ENCODE results near the gene BTD.

The BTD gene

GRCh38 chr3:15591928-15592327 lies 9.6 kb upstream of the BTD start:
- Histone ChIP-seq H2BK5ac (ENCODE audit: low read length) (no peak overlapping the region), H3K4me1 (ENCODE audit: control insufficient read depth in 2 of 2, insufficient read depth in 1 of 2, low read depth in 1 of 2, low read length in 2 of 2) (no peaks in the 10 kb centered on the region), H4K8ac (ENCODE audit: low read depth, low read length) (no peak overlapping the region), H3K79me1 (ENCODE audit: low read depth, low read length) (no peaks in the 10 kb centered on the region), H4K91ac (ENCODE audit: low read depth, low read length, poor library complexity) (no peak overlapping the region), H3K18ac (ENCODE audit: low read length) (no peak overlapping the region), H3K4me2 (ENCODE audit: insufficient read depth, low read length, poor library complexity, severe bottlenecking) (no peak overlapping the region), H3K27ac (replicated peaks; ENCODE audit: low read length) (no peak overlapping the region), H2BK12ac (ENCODE audit: low read length) (no peak overlapping the region), H2BK120ac (ENCODE audit: low read depth, low read length) (no peak overlapping the region), H3K4me3 (ENCODE audit: low read length in 2 of 2) (no peak overlapping the region), H2AFZ (ENCODE audit: low read length) (no peak overlapping the region), H3K36me3 (replicated peaks in 1 of 2; ENCODE audit: control insufficient read depth in 2 of 2, insufficient read depth in 2 of 2, low read length in 2 of 2) (peaks cover 3 to 62% of the 10 kb centered on the region in 2 donors), H3K9ac (ENCODE audit: low read depth, low read length, poor library complexity) (no peak overlapping the region), H3K4ac (ENCODE audit: low read length) (no peak overlapping the region), H3K23ac (ENCODE audit: low read depth, low read length, poor library complexity) (no peak overlapping the region), H3K9me3 (replicated peaks in 1 of 2; ENCODE audit: control insufficient read depth in 2 of 2, insufficient read depth in 1 of 2, low read depth in 1 of 2, low read length in 2 of 2) (no peaks in the 10 kb centered on the region), H3K14ac (ENCODE audit: low read length) (no peak overlapping the region), H2BK15ac (ENCODE audit: low read length) (no peak overlapping the region), H3K27me3 (ENCODE audit: control insufficient read depth in 3 of 3, insufficient read depth in 3 of 3, low read depth in 1 of 3, low read length in 3 of 3) (no peaks in the 10 kb centered on the region), H2AK5ac (ENCODE audit: low read depth, low read length) (no peak overlapping the region)
- DNase-seq (ENCODE audit: low spot score), result no peak
- WGBS, 2 donors (ENCODE audit: extremely low coverage in 2 of 2, insufficient read length in 2 of 2, insufficient replicate concordance in 1 of 2), result 96 to 100% methylated on average over 2 to 5 of the region's 21 CpGs

GRCh38 chr3:15592968-15593367 lies 8.6 kb upstream of the BTD start:
- no peak overlapping the region for H2BK15ac ChIP-seq (ENCODE audit: low read length)
- H3K4me1 ChIP-seq (ENCODE audit: control insufficient read depth in 2 of 2, insufficient read depth in 1 of 2, low read depth in 1 of 2, low read length in 2 of 2), result no peaks in the 10 kb centered on the region
- no peak overlapping the region for H2BK12ac ChIP-seq (ENCODE audit: low read length)
- peaks cover 5 to 66% of the 10 kb centered on the region in 2 donors for H3K36me3 ChIP-seq (replicated peaks in 1 of 2; ENCODE audit: control insufficient read depth in 2 of 2, insufficient read depth in 2 of 2, low read length in 2 of 2)
- no peak overlapping the region for H3K4ac ChIP-seq (ENCODE audit: low read length)
- DNase-seq (ENCODE audit: low spot score), result no peak
- no peaks in the 10 kb centered on the region for H3K27me3 ChIP-seq (ENCODE audit: control insufficient read depth in 3 of 3, insufficient read depth in 3 of 3, low read depth in 1 of 3, low read length in 3 of 3)
- H2AFZ ChIP-seq (ENCODE audit: low read length), result no peak overlapping the region
- no peak overlapping the region for H3K27ac ChIP-seq (replicated peaks; ENCODE audit: low read length)
- H4K8ac ChIP-seq (ENCODE audit: low read depth, low read length), result no peak overlapping the region
- no peaks in the 10 kb centered on the region for H3K9me3 ChIP-seq (replicated peaks in 1 of 2; ENCODE audit: control insufficient read depth in 2 of 2, insufficient read depth in 1 of 2, low read depth in 1 of 2, low read length in 2 of 2)
- no peak overlapping the region for H3K14ac ChIP-seq (ENCODE audit: low read length)
- no peak overlapping the region for H2BK120ac ChIP-seq (ENCODE audit: low read depth, low read length)
- H4K91ac ChIP-seq (ENCODE audit: low read depth, low read length, poor library complexity), result no peak overlapping the region
- H3K9ac ChIP-seq (ENCODE audit: low read depth, low read length, poor library complexity), result no peak overlapping the region
- no peak overlapping the region for H3K4me2 ChIP-seq (ENCODE audit: insufficient read depth, low read length, poor library complexity, severe bottlenecking)
- no peak overlapping the region for H3K4me3 ChIP-seq (ENCODE audit: low read length in 2 of 2)
- no peak overlapping the region for H2BK5ac ChIP-seq (ENCODE audit: low read length)
- H3K18ac ChIP-seq (ENCODE audit: low read length), result no peak overlapping the region
- no peak overlapping the region for H2AK5ac ChIP-seq (ENCODE audit: low read depth, low read length)
- no peak overlapping the region for H3K23ac ChIP-seq (ENCODE audit: low read depth, low read length, poor library complexity)
- WGBS, 2 donors (ENCODE audit: extremely low coverage in 2 of 2, insufficient read length in 2 of 2, insufficient replicate concordance in 1 of 2), result no CpG with 5 or more reads among the region's 8 CpGs
- H3K79me1 ChIP-seq (ENCODE audit: low read depth, low read length), result no peaks in the 10 kb centered on the region

- no peak overlapping the region for H3K14ac ChIP-seq (ENCODE audit: low read length)
- H2BK5ac ChIP-seq (ENCODE audit: low read length), result no peak overlapping the region
- no peak overlapping the region for H3K4me2 ChIP-seq (ENCODE audit: insufficient read depth, low read length, poor library complexity, severe bottlenecking)
- no peak overlapping the region for H2BK12ac ChIP-seq (ENCODE audit: low read length)
- no peak overlapping the region for H2AK5ac ChIP-seq (ENCODE audit: low read depth, low read length)
- peaks cover 8 to 65% of the 10 kb centered on the region in 2 donors for H3K36me3 ChIP-seq (replicated peaks in 1 of 2; ENCODE audit: control insufficient read depth in 2 of 2, insufficient read depth in 2 of 2, low read length in 2 of 2)
- no peak overlapping the region for H2AFZ ChIP-seq (ENCODE audit: low read length)
- no peak overlapping the region for H3K9ac ChIP-seq (ENCODE audit: low read depth, low read length, poor library complexity)
- no peak overlapping the region for H3K23ac ChIP-seq (ENCODE audit: low read depth, low read length, poor library complexity)
- H2BK15ac ChIP-seq (ENCODE audit: low read length), result no peak overlapping the region
- no peak overlapping the region for H3K4me3 ChIP-seq (ENCODE audit: low read length in 2 of 2)
- H3K27ac ChIP-seq (replicated peaks; ENCODE audit: low read length), result no peak overlapping the region
- H2BK120ac ChIP-seq (ENCODE audit: low read depth, low read length), result no peak overlapping the region
- no peak overlapping the region for H4K8ac ChIP-seq (ENCODE audit: low read depth, low read length)
- peaks cover 4% of the 10 kb centered on the region for H3K79me1 ChIP-seq (ENCODE audit: low read depth, low read length)
- H3K9me3 ChIP-seq (replicated peaks in 1 of 2; ENCODE audit: control insufficient read depth in 2 of 2, insufficient read depth in 1 of 2, low read depth in 1 of 2, low read length in 2 of 2), result no peaks in the 10 kb centered on the region
- no peak overlapping the region for H3K4ac ChIP-seq (ENCODE audit: low read length)
- DNase-seq (ENCODE audit: low spot score), result no peak
- no CpG with 5 or more reads among the region's 2 CpGs for WGBS, 2 donors (ENCODE audit: extremely low coverage in 2 of 2, insufficient read length in 2 of 2, insufficient replicate concordance in 1 of 2)
- no peaks in the 10 kb centered on the region for H3K27me3 ChIP-seq (ENCODE audit: control insufficient read depth in 3 of 3, insufficient read depth in 3 of 3, low read depth in 1 of 3, low read length in 3 of 3)
- no peak overlapping the region for H4K91ac ChIP-seq (ENCODE audit: low read depth, low read length, poor library complexity)
- H3K4me1 ChIP-seq (ENCODE audit: control insufficient read depth in 2 of 2, insufficient read depth in 1 of 2, low read depth in 1 of 2, low read length in 2 of 2), result peaks cover 4% of the 10 kb centered on the region in 2 donors
- no peak overlapping the region for H3K18ac ChIP-seq (ENCODE audit: low read length)
Measured at GRCh38 chr3:15595955-15596354, 5.6 kb upstream of the BTD start.

DNA sequence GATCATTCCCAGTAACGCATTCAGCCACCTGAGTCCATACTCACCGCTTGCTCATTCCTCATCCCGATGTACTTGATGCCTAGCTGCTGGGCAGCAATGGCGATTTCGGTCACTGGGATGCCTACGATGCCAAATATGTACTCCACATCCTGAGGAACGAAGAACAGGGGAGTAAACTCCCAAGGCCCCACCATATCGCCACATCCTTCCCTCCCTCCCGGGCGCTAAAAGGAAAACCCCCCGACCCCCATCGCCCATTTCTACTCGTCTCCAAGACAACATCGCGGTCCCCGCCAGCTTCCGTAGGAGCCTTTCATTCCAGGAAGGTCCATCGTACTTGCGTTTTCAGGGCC lies 523 bp upstream of the BTD start:
- Histone ChIP-seq H3K4me1 (ENCODE audit: control insufficient read depth in 2 of 2, insufficient read depth in 1 of 2, low read depth in 1 of 2, low read length in 2 of 2) (peaks cover 4% of the 10 kb centered on the region in 2 donors), H2BK120ac (ENCODE audit: low read depth, low read length) (no peak overlapping the region), H3K9ac (ENCODE audit: low read depth, low read length, poor library complexity) (peak overlapping the region; percentile 78), H2AFZ (ENCODE audit: low read length) (peak overlapping the region; percentile 91), H2AK5ac (ENCODE audit: low read depth, low read length) (no peak overlapping the region), H4K91ac (ENCODE audit: low read depth, low read length, poor library complexity) (no peak overlapping the region), H3K79me1 (ENCODE audit: low read depth, low read length) (peaks cover 4% of the 10 kb centered on the region), H4K8ac (ENCODE audit: low read depth, low read length) (no peak overlapping the region), H3K23ac (ENCODE audit: low read depth, low read length, poor library complexity) (no peak overlapping the region), H2BK12ac (ENCODE audit: low read length) (no peak overlapping the region), H3K14ac (ENCODE audit: low read length) (no peak overlapping the region), H2BK5ac (ENCODE audit: low read length) (no peak overlapping the region), H3K36me3 (replicated peaks in 1 of 2; ENCODE audit: control insufficient read depth in 2 of 2, insufficient read depth in 2 of 2, low read length in 2 of 2) (peaks cover 8 to 42% of the 10 kb centered on the region in 2 donors), H3K27me3 (ENCODE audit: control insufficient read depth in 3 of 3, insufficient read depth in 3 of 3, low read depth in 1 of 3, low read length in 3 of 3) (no peaks in the 10 kb centered on the region), H3K4ac (ENCODE audit: low read length) (no peak overlapping the region), H2BK15ac (ENCODE audit: low read length) (no peak overlapping the region), H3K4me2 (ENCODE audit: insufficient read depth, low read length, poor library complexity, severe bottlenecking) (peak overlapping the region; percentile 61), H3K9me3 (replicated peaks in 1 of 2; ENCODE audit: control insufficient read depth in 2 of 2, insufficient read depth in 1 of 2, low read depth in 1 of 2, low read length in 2 of 2) (peaks cover 3 to 6% of the 10 kb centered on the region in 2 donors), H3K27ac (replicated peaks; ENCODE audit: low read length) (peak overlapping the region; percentile 26), H3K4me3 (ENCODE audit: low read length in 2 of 2) (peak overlapping the region; percentile 83 to 98), H3K18ac (ENCODE audit: low read length) (no peak overlapping the region)
- no peak for DNase-seq (ENCODE audit: low spot score)
- no CpG with 5 or more reads among the region's 19 CpGs for WGBS, 2 donors (ENCODE audit: extremely low coverage in 2 of 2, insufficient read length in 2 of 2, insufficient replicate concordance in 1 of 2)
